ENCODE data around the gene PFKFB4.

PFKFB4 gene

DNA sequence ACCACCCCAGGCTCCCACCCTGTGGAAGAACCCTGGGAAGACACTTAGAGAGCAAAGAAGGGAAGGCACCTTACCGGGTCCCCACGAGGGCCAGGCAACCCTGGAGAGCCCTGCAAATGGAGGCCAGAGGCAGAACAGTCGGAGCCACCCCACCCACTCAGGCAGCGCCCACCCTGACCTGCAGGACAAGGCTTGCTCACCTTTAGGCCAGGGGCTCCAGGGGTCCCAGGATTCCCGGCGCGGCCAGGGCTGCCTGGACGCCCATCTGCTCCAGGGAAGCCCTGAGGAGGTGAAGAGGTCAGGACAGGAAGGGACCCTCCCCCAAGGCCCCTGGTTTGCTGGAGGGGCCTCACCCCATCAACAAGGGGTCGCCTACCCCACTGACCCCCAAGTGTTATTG is 28.2 kb upstream of the PFKFB4 start:
- no peak overlapping the region for H3K4me3 ChIP-seq (ENCODE audit: low read length)
- DNase-seq (ENCODE audit: low read depth) = no peak
- TF ChIP-seq, protein P1, sequence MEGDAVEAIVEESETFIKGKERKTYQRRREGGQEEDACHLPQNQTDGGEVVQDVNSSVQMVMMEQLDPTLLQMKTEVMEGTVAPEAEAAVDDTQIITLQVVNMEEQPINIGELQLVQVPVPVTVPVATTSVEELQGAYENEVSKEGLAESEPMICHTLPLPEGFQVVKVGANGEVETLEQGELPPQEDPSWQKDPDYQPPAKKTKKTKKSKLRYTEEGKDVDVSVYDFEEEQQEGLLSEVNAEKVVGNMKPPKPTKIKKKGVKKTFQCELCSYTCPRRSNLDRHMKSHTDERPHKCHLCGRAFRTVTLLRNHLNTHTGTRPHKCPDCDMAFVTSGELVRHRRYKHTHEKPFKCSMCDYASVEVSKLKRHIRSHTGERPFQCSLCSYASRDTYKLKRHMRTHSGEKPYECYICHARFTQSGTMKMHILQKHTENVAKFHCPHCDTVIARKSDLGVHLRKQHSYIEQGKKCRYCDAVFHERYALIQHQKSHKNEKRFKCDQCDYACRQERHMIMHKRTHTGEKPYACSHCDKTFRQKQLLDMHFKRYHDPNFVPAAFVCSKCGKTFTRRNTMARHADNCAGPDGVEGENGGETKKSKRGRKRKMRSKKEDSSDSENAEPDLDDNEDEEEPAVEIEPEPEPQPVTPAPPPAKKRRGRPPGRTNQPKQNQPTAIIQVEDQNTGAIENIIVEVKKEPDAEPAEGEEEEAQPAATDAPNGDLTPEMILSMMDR (IDR thresholded peaks at IDR 0.05; ENCODE audit: insufficient read depth, low read depth, low read length, missing control alignments) = no peak

DNA sequence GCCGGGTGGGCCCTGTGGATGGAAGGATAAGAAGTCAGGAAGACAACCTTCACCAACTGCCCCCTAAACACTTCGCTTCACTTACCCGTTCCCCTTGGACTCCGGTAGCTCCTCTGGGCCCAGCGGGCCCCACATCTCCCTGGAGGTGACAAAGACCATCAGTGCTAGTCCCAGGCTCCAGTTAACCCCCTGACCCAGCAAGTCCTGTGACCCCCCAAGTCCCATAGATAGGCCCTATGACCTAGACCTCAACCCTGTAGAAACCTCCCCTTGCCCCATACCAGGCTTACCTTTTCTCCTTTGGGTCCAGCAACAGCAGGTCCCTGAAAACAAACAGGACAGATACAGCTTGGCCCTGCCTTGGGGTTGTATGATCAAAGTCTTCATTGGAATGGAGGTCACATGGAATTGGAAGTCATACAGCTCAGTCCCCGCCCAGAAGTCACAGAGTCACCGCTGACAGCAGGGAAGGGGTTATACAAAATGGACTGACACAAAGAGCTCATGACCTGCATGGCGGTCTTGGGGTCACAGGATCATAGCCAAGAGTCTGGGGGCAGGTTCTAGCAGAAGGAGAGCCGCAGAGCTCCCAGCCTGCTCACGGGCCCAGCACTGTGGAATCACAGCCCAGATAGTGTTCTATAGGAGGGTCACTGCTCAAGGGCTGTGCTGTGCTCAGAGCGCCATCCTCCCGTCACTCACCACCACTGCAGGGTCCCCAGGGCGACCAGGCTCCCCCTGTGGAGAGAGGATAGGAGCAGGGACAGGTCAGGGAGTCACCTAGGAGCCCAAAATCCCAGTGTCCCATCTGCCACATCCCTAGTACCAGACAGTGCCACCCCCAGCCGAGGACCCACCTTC is 25.2 kb upstream of the PFKFB4 start:
- TF ChIP-seq, protein P1 (IDR thresholded peaks at IDR 0.05; ENCODE audit: insufficient read depth, low read depth, low read length, missing control alignments) = no peak
- no peak overlapping the region for H3K4me3 ChIP-seq (ENCODE audit: low read length)
- no peak for DNase-seq (ENCODE audit: low read depth)

DNA sequence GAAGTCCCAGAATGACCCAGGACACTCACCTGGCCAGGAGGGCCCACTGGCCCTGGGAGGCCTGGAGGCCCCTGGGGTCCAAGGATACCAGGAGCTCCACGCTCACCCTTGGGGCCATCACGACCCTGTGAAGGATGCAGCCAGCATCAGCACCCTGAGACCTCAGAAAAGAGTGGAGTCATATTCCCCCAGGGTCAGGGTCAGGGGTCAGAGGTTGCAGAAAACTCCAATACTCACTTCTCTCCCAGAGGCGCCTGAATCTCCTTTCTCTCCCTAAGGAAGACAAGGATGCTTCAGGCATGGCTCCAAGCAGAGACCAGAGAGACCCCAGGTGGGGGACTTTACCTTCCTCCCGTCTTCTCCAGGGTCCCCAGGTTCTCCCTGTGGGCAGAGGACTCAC is 20.0 kb upstream of the PFKFB4 start:
- no peak overlapping the region for H3K4me3 ChIP-seq (ENCODE audit: low read length)
- DNase-seq (ENCODE audit: low read depth) = no peak
- TF ChIP-seq, protein P1 (IDR thresholded peaks at IDR 0.05; ENCODE audit: insufficient read depth, low read depth, low read length, missing control alignments) = no peak

DNA sequence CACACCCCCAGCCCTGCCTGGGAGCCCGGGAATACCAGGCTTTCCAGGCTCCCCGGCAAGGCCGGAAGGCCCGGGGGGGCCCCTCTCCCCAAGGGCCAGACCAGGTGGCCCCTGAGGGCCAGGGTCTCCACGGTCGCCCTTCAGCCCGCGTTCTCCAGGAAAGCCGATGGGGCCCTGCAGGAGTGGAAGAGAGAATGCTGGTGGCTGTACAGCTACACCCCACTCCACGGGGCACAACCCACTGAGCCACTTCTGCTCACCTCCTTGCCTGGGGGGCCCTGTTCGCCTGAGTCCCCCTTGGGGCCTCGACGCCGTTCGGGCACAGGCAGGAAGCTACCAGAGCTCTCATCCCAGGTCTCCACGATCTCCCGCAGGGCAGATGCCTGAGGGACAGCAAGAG is 18.8 kb upstream of the PFKFB4 start:
- H3K4me3 ChIP-seq (ENCODE audit: low read length) = no peak overlapping the region
- DNase-seq (ENCODE audit: low read depth) = no peak
- TF ChIP-seq, protein P1 (IDR thresholded peaks at IDR 0.05; ENCODE audit: insufficient read depth, low read depth, low read length, missing control alignments) = no peak

DNA sequence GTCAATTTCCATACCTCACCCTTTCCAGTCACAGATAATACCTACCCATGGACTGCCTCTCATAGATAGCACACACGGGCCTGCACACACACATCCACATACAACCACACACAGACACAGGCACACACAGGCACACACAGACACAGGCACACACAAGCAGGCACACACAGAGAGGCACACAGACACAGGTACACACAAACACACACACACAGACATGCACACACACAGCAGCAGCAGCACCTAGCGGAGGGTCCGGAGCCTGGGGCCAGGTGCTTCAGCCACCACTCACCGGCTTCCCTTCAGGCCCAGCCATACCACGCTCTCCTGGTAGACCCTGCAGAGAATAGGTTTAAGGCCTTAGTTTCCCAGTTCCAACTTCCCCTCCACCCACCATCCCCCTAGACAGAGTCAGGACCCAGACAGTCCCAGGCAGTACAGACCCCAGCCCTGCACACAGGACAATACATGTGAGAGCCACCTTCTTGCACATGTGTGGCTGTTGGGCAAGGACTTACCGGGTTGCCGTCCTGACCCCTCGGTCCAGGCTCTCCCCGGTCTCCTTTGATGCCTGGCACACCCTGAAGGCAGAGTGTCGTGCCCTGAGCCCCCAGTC is 17.5 kb upstream of the PFKFB4 start:
- no peak overlapping the region for H3K4me3 ChIP-seq (ENCODE audit: low read length)
- no peak for DNase-seq (ENCODE audit: low read depth)
- TF ChIP-seq, protein P1 (IDR thresholded peaks at IDR 0.05; ENCODE audit: insufficient read depth, low read depth, low read length, missing control alignments) = no peak

DNA sequence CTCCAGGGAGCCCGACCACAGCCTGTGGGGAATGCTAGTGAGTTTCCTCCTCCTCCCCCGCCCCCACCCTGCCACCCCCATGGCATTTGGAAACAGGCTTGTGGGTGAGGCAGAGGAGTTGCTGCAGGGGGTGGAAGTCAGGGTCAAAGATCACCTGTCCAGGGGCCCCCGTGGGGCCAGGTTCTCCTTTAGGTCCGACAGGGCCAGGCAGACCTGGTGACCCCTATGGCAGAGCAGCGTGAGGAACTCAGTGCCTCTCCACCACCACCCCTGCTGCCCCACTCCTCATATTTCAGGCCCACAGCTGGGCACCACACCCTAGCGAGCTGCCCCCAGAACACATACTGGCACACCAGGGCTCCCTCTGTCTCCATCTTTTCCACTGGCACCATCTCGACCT is 15.9 kb upstream of the PFKFB4 start:
- H3K4me3 ChIP-seq (ENCODE audit: low read length) = no peak overlapping the region
- DNase-seq (ENCODE audit: low read depth) = no peak
- TF ChIP-seq, protein P1 (IDR thresholded peaks at IDR 0.05; ENCODE audit: insufficient read depth, low read depth, low read length, missing control alignments) = no peak

All from epithelial cell of esophagus (primary cell).